ENCODE measurements around the gene CCDC198. TPM values are rescaled to one million over a fixed set of nuclear protein-coding genes. Genes with fewer than 3 reads are reported as not detected.

Gene CCDC198
- polyA plus RNA-seq, 1 donor from 2014 or later: not detected

- Histone ChIP-seq H3K4me3 (ENCODE audit: low read length) (no peak overlapping the region), H3K9ac (ENCODE audit: low read length) (no peak overlapping the region), H2AFZ (ENCODE audit: low read depth, low read length) (no peak overlapping the region), H4K20me1 (ENCODE audit: insufficient read depth) (no peaks in the 10 kb centered on the region), H3K4me2 (ENCODE audit: low read length) (no peak overlapping the region), H3K79me2 (replicated peaks; ENCODE audit: insufficient read depth, low read length) (no peaks in the 10 kb centered on the region), H3K27me3 (ENCODE audit: insufficient read depth, low read depth, low read length) (no peaks in the 10 kb centered on the region), H3F3A (ENCODE audit: insufficient read depth, low read length, poor library complexity, severe bottlenecking) (no peaks in the 10 kb centered on the region), H3K9me2 (ENCODE audit: insufficient read depth, low read length) (no peaks in the 10 kb centered on the region), H3K36me3 (ENCODE audit: insufficient read depth, low read length) (no peaks in the 10 kb centered on the region), H3K27ac (ENCODE audit: low read length) (no peak overlapping the region), H3K9me3 (ENCODE audit: low read length) (no peaks in the 10 kb centered on the region)
- TF ChIP-seq POLR2AphosphoS5 (IDR thresholded peaks at IDR 0.05) (no peak), EZH2 (IDR thresholded peaks at IDR 0.05; ENCODE audit: borderline replicate concordance, insufficient read depth, low read length, poor library complexity, severe bottlenecking) (no peak), EP300 (conservative IDR thresholded peaks at IDR 0.05; ENCODE audit: poor library complexity, severe bottlenecking) (no peak), REST (IDR thresholded peaks at IDR 0.05; ENCODE audit: borderline replicate concordance) (no peak), TAF1 (IDR thresholded peaks at IDR 0.05; ENCODE audit: low read depth) (no peak), CTCF (IDR thresholded peaks at IDR 0.05; ENCODE audit: poor library complexity, severe bottlenecking) (no peak)
These were observed 798 bp downstream of the CCDC198 start for GRCh38 chr14:57492859-57493258.

- no peaks in the 10 kb centered on the region for H3F3A ChIP-seq (ENCODE audit: insufficient read depth, low read length, poor library complexity, severe bottlenecking)
- H3K9me2 ChIP-seq (ENCODE audit: insufficient read depth, low read length): no peaks in the 10 kb centered on the region
- no peak overlapping the region for H3K9ac ChIP-seq (ENCODE audit: low read length)
- H3K27me3 ChIP-seq (ENCODE audit: insufficient read depth, low read depth, low read length): no peaks in the 10 kb centered on the region
- H3K79me2 ChIP-seq (replicated peaks; ENCODE audit: insufficient read depth, low read length): no peaks in the 10 kb centered on the region
- no peak overlapping the region for H3K27ac ChIP-seq (ENCODE audit: low read length)
- H3K4me3 ChIP-seq (ENCODE audit: low read length): no peak overlapping the region
- no peaks in the 10 kb centered on the region for H3K9me3 ChIP-seq (ENCODE audit: low read length)
- no peaks in the 10 kb centered on the region for H3K36me3 ChIP-seq (ENCODE audit: insufficient read depth, low read length)
- H2AFZ ChIP-seq (ENCODE audit: low read depth, low read length): no peak overlapping the region
- H3K4me2 ChIP-seq (ENCODE audit: low read length): no peak overlapping the region
- no peaks in the 10 kb centered on the region for H4K20me1 ChIP-seq (ENCODE audit: insufficient read depth)
- no peak for TF ChIP-seq POLR2AphosphoS5 (IDR thresholded peaks at IDR 0.05)
These were observed 2.0 kb downstream of the CCDC198 start for GRCh38 chr14:57491640-57492039.

GRCh38 chr14:57487771-57488170, 5.9 kb downstream of the CCDC198 start:
- Histone ChIP-seq H3K9ac (ENCODE audit: low read length) (no peak overlapping the region), H3K4me2 (ENCODE audit: low read length) (no peak overlapping the region), H3K4me3 (ENCODE audit: low read length) (no peak overlapping the region), H3F3A (ENCODE audit: insufficient read depth, low read length, poor library complexity, severe bottlenecking) (no peaks in the 10 kb centered on the region), H3K27me3 (ENCODE audit: insufficient read depth, low read depth, low read length) (no peaks in the 10 kb centered on the region), H3K9me3 (ENCODE audit: low read length) (no peaks in the 10 kb centered on the region), H3K9me2 (ENCODE audit: insufficient read depth, low read length) (no peaks in the 10 kb centered on the region), H3K27ac (ENCODE audit: low read length) (no peak overlapping the region), H4K20me1 (ENCODE audit: insufficient read depth) (no peaks in the 10 kb centered on the region), H2AFZ (ENCODE audit: low read depth, low read length) (no peak overlapping the region), H3K79me2 (replicated peaks; ENCODE audit: insufficient read depth, low read length) (no peaks in the 10 kb centered on the region), H3K36me3 (ENCODE audit: insufficient read depth, low read length) (no peaks in the 10 kb centered on the region)
- no peak for TF ChIP-seq CTCF (IDR thresholded peaks at IDR 0.05; ENCODE audit: poor library complexity, severe bottlenecking)
- no peak for TF ChIP-seq REST (IDR thresholded peaks at IDR 0.05; ENCODE audit: borderline replicate concordance)
- TF ChIP-seq MXI1 (conservative IDR thresholded peaks at IDR 0.05; ENCODE audit: poor library complexity, severe bottlenecking): no peak
- no peak for TF ChIP-seq POLR2AphosphoS5 (IDR thresholded peaks at IDR 0.05)
- no peak for TF ChIP-seq TAF1 (IDR thresholded peaks at IDR 0.05; ENCODE audit: low read depth)
- no peak for TF ChIP-seq RAD21 (conservative IDR thresholded peaks at IDR 0.05)
- no peak for TF ChIP-seq EZH2 (IDR thresholded peaks at IDR 0.05; ENCODE audit: borderline replicate concordance, insufficient read depth, low read length, poor library complexity, severe bottlenecking)
- no peak for TF ChIP-seq EP300 (conservative IDR thresholded peaks at IDR 0.05; ENCODE audit: poor library complexity, severe bottlenecking)
